Measurements from ENCODE around the gene ZNF548.
A peak's percentile ranks its signal among the peaks of the same experiment; 100 is the strongest.
"Not testable (repeated sequence)": the region's sequence is repeated elsewhere in the genome, so short reads cannot be mapped to it uniquely, and the experiment has no call there.

The ZNF548 gene

GRCh38 chr19:57389730-57390598, at the start of gene ZNF548:
Gene ZNF548 (plus strand): TSS chr19:57389854. CDS start chr19:57390100, 246 bp downstream.
- peak; percentile 94 for DNase-seq

- no peak for DNase-seq
These were observed 47.1 kb upstream of the ZNF548 start for GRCh38 chr19:57342582-57342981.

- no peak for DNase-seq
These were observed 41.5 kb upstream of the ZNF548 start for GRCh38 chr19:57348136-57348535.

- peak; percentile 92 for DNase-seq
These were observed 38.5 kb upstream of the ZNF548 start, which contains the start of gene ZNF304 for GRCh38 chr19:57350877-57351805. Gene ZNF304 (plus strand): TSS chr19:57351271. CDS start chr19:57351665, 394 bp downstream.

- DNase-seq = no peak
These were observed 37.8 kb upstream of the ZNF548 start for GRCh38 chr19:57351867-57352266.

GRCh38 chr19:57355916-57356315, 33.7 kb upstream of the ZNF548 start:
- DNase-seq = no peak

GRCh38 chr19:57357406-57357805, 32.2 kb upstream of the ZNF548 start:
- no peak for DNase-seq

- no peak for DNase-seq
These were observed 30.4 kb upstream of the ZNF548 start for GRCh38 chr19:57359300-57359699.

- DNase-seq = no peak
These were observed 27.2 kb upstream of the ZNF548 start for GRCh38 chr19:57362419-57362818.

- peak; percentile 97 for DNase-seq
These were observed 26.5 kb upstream of the ZNF548 start, which contains the start of the genes TRAPPC2B and ZNF547 for GRCh38 chr19:57362997-57363687. Gene TRAPPC2B (plus strand): TSS chr19:57363551. CDS start chr19:57364834, 1,283 bp downstream. Gene ZNF547 (plus strand): TSS chr19:57363551. CDS start chr19:57368556, 5,005 bp downstream.

GRCh38 chr19:57363688-57364181, 25.9 kb upstream of the ZNF548 start:
- no peak for DNase-seq

- DNase-seq = no peak
These were observed 22.9 kb upstream of the ZNF548 start for GRCh38 chr19:57366776-57367175.

- no peak for DNase-seq
These were observed 15.5 kb upstream of the ZNF548 start for GRCh38 chr19:57374179-57374578.

GRCh38 chr19:57374647-57375046, 15.0 kb upstream of the ZNF548 start:
- not testable (repeated sequence) for DNase-seq

GRCh38 chr19:57376151-57376550, 13.5 kb upstream of the ZNF548 start:
- DNase-seq = no peak

GRCh38 chr19:57377498-57378146, 12.0 kb upstream of the ZNF548 start:
- no peak for DNase-seq

GRCh38 chr19:57380923-57381322, 8.7 kb upstream of the ZNF548 start:
- no peak for DNase-seq

- no peak for DNase-seq
These were observed 6.7 kb upstream of the ZNF548 start for GRCh38 chr19:57382806-57383488.

- DNase-seq = no peak
These were observed 392 bp upstream of the ZNF548 start for GRCh38 chr19:57389194-57389729.

- no peak for DNase-seq
These were observed 6.1 kb downstream of the ZNF548 start for GRCh38 chr19:57395710-57396109.

GRCh38 chr19:57398868-57399267, 9.2 kb downstream of the ZNF548 start:
- DNase-seq = no peak
